Cardiac muscle cell (in vitro differentiated cells and primary cell): ENCODE measurements around the gene HIVEP2. TPM values are rescaled to one million over a fixed set of nuclear protein-coding genes. Genes with fewer than 3 reads are reported as not detected.

Experiments used
- DNase-seq, 2 donors: peaks; one replicate each; pipeline versions ENCODE4 v3.0.0 to v3.0.0-alpha.2; 2010 to 2017; ENCODE audit warnings: low read depth in 1 of 2, low spot score in 1 of 2
- H3K27ac ChIP-seq: fragments of 200-600 bp; sonication (generic); 2 replicates; pipeline ENCODE4 v1.5.1; 2016
- H3K27me3 ChIP-seq: fragments of 200-600 bp; sonication (generic); 2 replicates; pipeline ENCODE4 v1.6.0; 2016; ENCODE audit warnings: control low read depth
- H3K36me3 ChIP-seq: fragments of 200-600 bp; sonication (generic); 2 replicates; pipeline ENCODE4 v1.5.1; 2016; ENCODE audit warnings: control low read depth
- H3K4me1 ChIP-seq: fragments of 200-600 bp; sonication (generic); 2 replicates; pipeline ENCODE4 v1.8.1; 2017; ENCODE audit warnings: low read depth, mild to moderate bottlenecking, mixed run types
- H3K4me3 ChIP-seq: fragments of 200-600 bp; sonication (generic); 2 replicates; pipeline ENCODE4 v1.5.1; 2016; ENCODE audit warnings: mild to moderate bottlenecking
- H3K9me3 ChIP-seq: fragments of 200-600 bp; sonication (generic); 2 replicates; pipeline ENCODE4 v1.5.1; 2017; ENCODE audit warnings: low read depth, mild to moderate bottlenecking, control low read depth
- CTCF ChIP-seq: IDR thresholded peaks from 2 replicates; pipeline ENCODE4 v1.5.1; 2012; ENCODE audit warnings: low read depth, mild to moderate bottlenecking, low read length
- polyA plus RNA-seq: library from polyadenylated mRNA; unstranded; fragments of >200 nt; fragmentation: Nextera tagmentation; extraction: Ambion mirVana; gene quantifications from 2 replicates; pipeline ENCODE4 v1.2.1, GENCODE V29; 2016
- total RNA-seq: library from RNA; depleted of rRNA; stranded (reverse); fragments of >200 nt; gene quantifications from 2 replicates; pipeline ENCODE4 v1.2.3, GENCODE V29; 2016

Gene HIVEP2
- total and polyA plus RNA-seq, 2 experiments from 2014 or later: 3.6 to 18.0 TPM

- no peak for TF ChIP-seq CTCF
- Histone ChIP-seq H3K9me3 (no peaks in the 10 kb centered on the region), H3K27me3 (no peaks in the 10 kb centered on the region), H3K36me3 (no peaks in the 10 kb centered on the region), H3K4me1 (peaks cover 33% of the 10 kb centered on the region), H3K4me3 (no peak overlapping the region), H3K27ac (no peak overlapping the region)
- peak in 1 of 2 donors; percentile 89 for DNase-seq
These were observed 19.3 kb downstream of the HIVEP2 start for GRCh38 chr6:142925575-142926110.

DNA sequence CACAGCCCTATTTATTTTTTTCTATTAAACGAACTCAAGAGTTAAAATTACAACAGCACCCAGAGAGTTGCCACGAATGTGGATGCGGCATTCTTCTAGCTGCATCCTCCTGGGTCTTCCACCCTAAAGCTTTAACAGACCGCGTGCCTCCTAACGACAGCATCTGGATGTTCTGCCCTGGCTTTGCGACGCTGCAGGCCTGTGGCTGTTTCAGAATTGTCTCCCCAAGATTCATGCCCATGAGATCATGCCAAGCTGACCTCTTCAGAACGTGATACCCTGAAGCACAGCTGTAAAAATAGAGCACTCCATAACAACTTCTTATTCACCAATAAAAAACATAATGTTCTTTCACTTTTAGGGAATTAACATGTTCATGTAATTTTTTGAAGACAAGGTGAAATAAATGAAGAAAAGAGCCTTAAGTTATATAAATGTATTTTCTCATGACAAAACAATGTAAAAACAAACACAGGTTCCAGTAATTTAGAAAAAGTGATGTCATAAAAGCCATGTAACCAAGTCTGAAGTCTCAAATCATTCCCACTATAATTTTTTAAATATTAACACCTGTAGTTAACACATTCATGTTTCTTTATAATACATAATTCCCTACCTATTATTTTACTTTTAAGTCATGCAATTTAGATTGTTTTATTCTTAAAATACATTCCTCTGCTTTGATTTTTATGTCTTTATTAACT, 26.5 kb downstream of the HIVEP2 start:
- Histone ChIP-seq H3K27me3 (no peaks in the 10 kb centered on the region), H3K27ac (no peak overlapping the region), H3K9me3 (no peaks in the 10 kb centered on the region), H3K36me3 (no peaks in the 10 kb centered on the region), H3K4me1 (no peaks in the 10 kb centered on the region), H3K4me3 (no peak overlapping the region)
- DNase-seq: no peak
- no peak for TF ChIP-seq CTCF

DNA sequence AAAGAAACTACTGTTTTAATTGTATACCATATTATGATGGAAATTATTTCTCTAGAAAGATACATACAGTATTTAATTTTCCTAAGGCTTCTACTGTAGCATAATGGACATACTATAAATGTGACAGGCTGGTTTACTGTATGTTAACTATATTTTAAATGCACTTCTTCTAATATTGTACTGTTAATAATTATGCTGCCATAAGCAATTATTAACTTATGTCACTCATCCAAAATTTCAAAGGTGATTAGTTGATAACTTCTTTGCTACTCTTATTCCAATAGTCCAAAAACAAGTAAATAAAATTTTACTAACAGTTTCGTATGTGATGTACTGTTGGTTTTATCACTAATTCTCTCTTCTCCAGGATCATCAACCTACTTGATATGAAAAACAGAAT, 28.1 kb downstream of the HIVEP2 start:
- no peaks in the 10 kb centered on the region for H3K27me3 ChIP-seq
- no peaks in the 10 kb centered on the region for H3K36me3 ChIP-seq
- DNase-seq: no peak
- TF ChIP-seq CTCF: no peak
- no peak overlapping the region for H3K4me3 ChIP-seq
- no peaks in the 10 kb centered on the region for H3K9me3 ChIP-seq
- H3K4me1 ChIP-seq: no peaks in the 10 kb centered on the region
- H3K27ac ChIP-seq: no peak overlapping the region

- Histone ChIP-seq H3K4me3 (no peak overlapping the region), H3K27ac (no peak overlapping the region), H3K27me3 (no peaks in the 10 kb centered on the region), H3K4me1 (no peaks in the 10 kb centered on the region), H3K9me3 (no peaks in the 10 kb centered on the region), H3K36me3 (no peaks in the 10 kb centered on the region)
- TF ChIP-seq CTCF: no peak
- DNase-seq: no peak
These were observed 29.9 kb downstream of the HIVEP2 start for GRCh38 chr6:142914937-142915697.

DNA sequence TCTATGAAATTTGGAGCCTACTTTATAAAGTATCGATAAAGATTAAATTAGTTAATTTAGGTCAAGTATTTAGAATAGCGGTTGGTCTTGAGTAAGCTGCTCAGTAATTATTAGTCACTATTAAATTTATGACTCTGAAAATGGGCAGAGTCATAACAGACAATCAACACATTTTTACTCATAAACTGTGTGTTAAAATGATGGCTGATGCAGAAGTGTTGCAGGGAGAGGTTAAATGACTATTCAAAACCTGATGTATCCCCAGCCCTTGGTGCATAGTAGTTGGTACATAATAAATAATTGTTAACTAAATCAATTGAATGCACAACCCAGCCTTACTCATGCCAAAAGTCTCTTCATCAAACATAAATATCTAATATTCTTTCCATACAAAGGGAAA, 30.6 kb downstream of the HIVEP2 start:
- no peak for DNase-seq
- Histone ChIP-seq H3K4me1 (no peaks in the 10 kb centered on the region), H3K9me3 (no peaks in the 10 kb centered on the region), H3K36me3 (no peaks in the 10 kb centered on the region), H3K27ac (no peak overlapping the region), H3K4me3 (no peak overlapping the region), H3K27me3 (no peaks in the 10 kb centered on the region)
- TF ChIP-seq CTCF: no peak
